ENCODE results near the gene SMPD4. TPM values are rescaled to one million over a fixed set of nuclear protein-coding genes. Genes with fewer than 3 reads are reported as not detected.
"Not testable (repeated sequence)": the region's sequence is repeated elsewhere in the genome, so short reads cannot be mapped to it uniquely, and the experiment has no call there.

The SMPD4 gene
- polyA plus RNA-seq, 1 donor from 2014 or later, result 40.6 TPM

DNA sequence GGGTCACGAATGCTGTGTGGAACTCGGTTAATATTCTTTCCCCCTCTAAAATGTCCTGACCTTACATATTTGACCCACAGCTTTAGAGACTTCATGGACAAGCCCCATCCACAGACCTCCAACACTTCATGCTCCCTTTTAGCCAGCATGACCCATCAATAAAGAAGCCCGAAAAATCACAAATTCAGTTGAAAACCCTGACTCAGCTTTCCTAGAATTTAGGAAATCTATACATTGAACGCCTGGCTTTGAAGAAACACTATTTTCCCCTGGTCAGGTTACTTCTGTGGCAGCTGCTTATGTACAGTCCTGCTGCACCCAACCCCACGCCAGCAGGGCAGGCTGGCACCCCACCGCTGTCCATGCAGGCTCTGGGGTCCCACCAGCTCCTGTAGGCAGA lies 9.9 kb upstream of the SMPD4 start:
- H3F3A ChIP-seq (ENCODE audit: insufficient read depth, low read length, poor library complexity, severe bottlenecking); H3K9me2 ChIP-seq (ENCODE audit: insufficient read depth, low read length); H3K36me3 ChIP-seq (ENCODE audit: insufficient read depth, low read length); H4K20me1 ChIP-seq (ENCODE audit: insufficient read depth); H3K9ac ChIP-seq (ENCODE audit: low read length); H2AFZ ChIP-seq (ENCODE audit: low read depth, low read length); H3K4me2 ChIP-seq (ENCODE audit: low read length); H3K27me3 ChIP-seq (ENCODE audit: insufficient read depth, low read depth, low read length); H3K79me2 ChIP-seq (replicated peaks; ENCODE audit: insufficient read depth, low read length); H3K27ac ChIP-seq (ENCODE audit: low read length); H3K9me3 ChIP-seq (ENCODE audit: low read length); H3K4me3 ChIP-seq (ENCODE audit: low read length): not testable (repeated sequence)

DNA sequence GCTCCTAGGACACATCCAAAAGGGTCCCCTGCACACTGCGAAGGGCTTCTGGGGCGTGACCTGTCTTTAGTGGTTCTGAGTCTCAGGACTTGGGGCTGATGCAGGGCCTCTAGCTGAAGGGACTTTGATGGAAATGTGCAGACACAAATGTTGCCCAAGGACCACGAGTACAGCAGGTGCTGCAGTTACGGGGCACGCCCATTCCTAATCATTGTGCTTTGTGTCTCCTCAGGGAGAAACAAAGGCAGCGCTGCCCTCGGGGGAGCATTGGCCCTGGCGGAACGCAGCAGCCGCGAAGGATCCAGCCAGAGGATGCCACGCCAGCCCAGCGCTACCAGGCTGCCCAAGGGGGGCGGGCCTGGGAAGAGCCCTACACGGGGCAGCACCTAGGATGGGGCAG lies 8.8 kb upstream of the SMPD4 start:
- H3K79me2 ChIP-seq (replicated peaks; ENCODE audit: insufficient read depth, low read length), result no peaks in the 10 kb centered on the region
- H3K9me2 ChIP-seq (ENCODE audit: insufficient read depth, low read length), result no peaks in the 10 kb centered on the region
- no peak overlapping the region for H3K9ac ChIP-seq (ENCODE audit: low read length)
- H4K20me1 ChIP-seq (ENCODE audit: insufficient read depth), result no peaks in the 10 kb centered on the region
- H3K4me3 ChIP-seq (ENCODE audit: low read length), result no peak overlapping the region
- no peaks in the 10 kb centered on the region for H3K9me3 ChIP-seq (ENCODE audit: low read length)
- TF ChIP-seq POLR2AphosphoS5 (IDR thresholded peaks at IDR 0.05) (no peak), MXI1 (conservative IDR thresholded peaks at IDR 0.05; ENCODE audit: poor library complexity, severe bottlenecking) (no peak), EP300 (conservative IDR thresholded peaks at IDR 0.05; ENCODE audit: poor library complexity, severe bottlenecking) (no peak), TAF1 (IDR thresholded peaks at IDR 0.05; ENCODE audit: low read depth) (no peak), EZH2 (IDR thresholded peaks at IDR 0.05; ENCODE audit: borderline replicate concordance, insufficient read depth, low read length, poor library complexity, severe bottlenecking) (no peak), SMC3 (conservative IDR thresholded peaks at IDR 0.05; ENCODE audit: poor library complexity) (no peak), RAD21 (conservative IDR thresholded peaks at IDR 0.05) (no peak)
- TF ChIP-seq, protein P1, sequence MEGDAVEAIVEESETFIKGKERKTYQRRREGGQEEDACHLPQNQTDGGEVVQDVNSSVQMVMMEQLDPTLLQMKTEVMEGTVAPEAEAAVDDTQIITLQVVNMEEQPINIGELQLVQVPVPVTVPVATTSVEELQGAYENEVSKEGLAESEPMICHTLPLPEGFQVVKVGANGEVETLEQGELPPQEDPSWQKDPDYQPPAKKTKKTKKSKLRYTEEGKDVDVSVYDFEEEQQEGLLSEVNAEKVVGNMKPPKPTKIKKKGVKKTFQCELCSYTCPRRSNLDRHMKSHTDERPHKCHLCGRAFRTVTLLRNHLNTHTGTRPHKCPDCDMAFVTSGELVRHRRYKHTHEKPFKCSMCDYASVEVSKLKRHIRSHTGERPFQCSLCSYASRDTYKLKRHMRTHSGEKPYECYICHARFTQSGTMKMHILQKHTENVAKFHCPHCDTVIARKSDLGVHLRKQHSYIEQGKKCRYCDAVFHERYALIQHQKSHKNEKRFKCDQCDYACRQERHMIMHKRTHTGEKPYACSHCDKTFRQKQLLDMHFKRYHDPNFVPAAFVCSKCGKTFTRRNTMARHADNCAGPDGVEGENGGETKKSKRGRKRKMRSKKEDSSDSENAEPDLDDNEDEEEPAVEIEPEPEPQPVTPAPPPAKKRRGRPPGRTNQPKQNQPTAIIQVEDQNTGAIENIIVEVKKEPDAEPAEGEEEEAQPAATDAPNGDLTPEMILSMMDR (IDR thresholded peaks at IDR 0.05; ENCODE audit: poor library complexity, severe bottlenecking), result no peak
- TF ChIP-seq, protein P2, sequence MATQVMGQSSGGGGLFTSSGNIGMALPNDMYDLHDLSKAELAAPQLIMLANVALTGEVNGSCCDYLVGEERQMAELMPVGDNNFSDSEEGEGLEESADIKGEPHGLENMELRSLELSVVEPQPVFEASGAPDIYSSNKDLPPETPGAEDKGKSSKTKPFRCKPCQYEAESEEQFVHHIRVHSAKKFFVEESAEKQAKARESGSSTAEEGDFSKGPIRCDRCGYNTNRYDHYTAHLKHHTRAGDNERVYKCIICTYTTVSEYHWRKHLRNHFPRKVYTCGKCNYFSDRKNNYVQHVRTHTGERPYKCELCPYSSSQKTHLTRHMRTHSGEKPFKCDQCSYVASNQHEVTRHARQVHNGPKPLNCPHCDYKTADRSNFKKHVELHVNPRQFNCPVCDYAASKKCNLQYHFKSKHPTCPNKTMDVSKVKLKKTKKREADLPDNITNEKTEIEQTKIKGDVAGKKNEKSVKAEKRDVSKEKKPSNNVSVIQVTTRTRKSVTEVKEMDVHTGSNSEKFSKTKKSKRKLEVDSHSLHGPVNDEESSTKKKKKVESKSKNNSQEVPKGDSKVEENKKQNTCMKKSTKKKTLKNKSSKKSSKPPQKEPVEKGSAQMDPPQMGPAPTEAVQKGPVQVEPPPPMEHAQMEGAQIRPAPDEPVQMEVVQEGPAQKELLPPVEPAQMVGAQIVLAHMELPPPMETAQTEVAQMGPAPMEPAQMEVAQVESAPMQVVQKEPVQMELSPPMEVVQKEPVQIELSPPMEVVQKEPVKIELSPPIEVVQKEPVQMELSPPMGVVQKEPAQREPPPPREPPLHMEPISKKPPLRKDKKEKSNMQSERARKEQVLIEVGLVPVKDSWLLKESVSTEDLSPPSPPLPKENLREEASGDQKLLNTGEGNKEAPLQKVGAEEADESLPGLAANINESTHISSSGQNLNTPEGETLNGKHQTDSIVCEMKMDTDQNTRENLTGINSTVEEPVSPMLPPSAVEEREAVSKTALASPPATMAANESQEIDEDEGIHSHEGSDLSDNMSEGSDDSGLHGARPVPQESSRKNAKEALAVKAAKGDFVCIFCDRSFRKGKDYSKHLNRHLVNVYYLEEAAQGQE (IDR thresholded peaks at IDR 0.05; ENCODE audit: borderline replicate concordance), result no peak
- no peaks in the 10 kb centered on the region for H3K36me3 ChIP-seq (ENCODE audit: insufficient read depth, low read length)
- no peaks in the 10 kb centered on the region for H3K27me3 ChIP-seq (ENCODE audit: insufficient read depth, low read depth, low read length)
- H3K4me2 ChIP-seq (ENCODE audit: low read length), result no peak overlapping the region
- no peaks in the 10 kb centered on the region for H3F3A ChIP-seq (ENCODE audit: insufficient read depth, low read length, poor library complexity, severe bottlenecking)
- no peak overlapping the region for H3K27ac ChIP-seq (ENCODE audit: low read length)
- H2AFZ ChIP-seq (ENCODE audit: low read depth, low read length), result no peak overlapping the region

DNA sequence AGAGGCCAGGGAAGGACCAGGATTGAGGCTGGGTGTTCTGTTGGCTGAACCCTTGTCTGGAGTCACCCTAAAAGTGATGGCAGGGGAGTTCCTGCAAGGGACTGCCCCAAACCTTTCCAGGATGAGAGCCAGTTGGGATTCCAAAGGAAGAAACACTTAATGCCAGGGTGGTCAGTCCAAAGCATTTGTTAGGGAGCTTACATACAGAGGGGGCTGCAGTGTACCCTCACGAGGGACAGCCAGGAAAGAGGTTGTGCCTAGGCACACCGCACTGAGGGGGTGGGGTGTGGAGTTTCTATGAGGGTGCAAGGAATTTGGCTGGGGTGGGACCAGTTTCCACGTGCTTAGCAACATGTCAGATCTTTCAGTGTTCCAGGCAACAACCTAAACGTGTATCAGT lies 7.6 kb upstream of the SMPD4 start:
- not testable (repeated sequence) for H3K9me3 ChIP-seq (ENCODE audit: low read length); H3K4me2 ChIP-seq (ENCODE audit: low read length); H3K79me2 ChIP-seq (replicated peaks; ENCODE audit: insufficient read depth, low read length); H3K36me3 ChIP-seq (ENCODE audit: insufficient read depth, low read length); H3K27ac ChIP-seq (ENCODE audit: low read length); H3K4me3 ChIP-seq (ENCODE audit: low read length); H3K27me3 ChIP-seq (ENCODE audit: insufficient read depth, low read depth, low read length); H2AFZ ChIP-seq (ENCODE audit: low read depth, low read length); H3K9me2 ChIP-seq (ENCODE audit: insufficient read depth, low read length); H4K20me1 ChIP-seq (ENCODE audit: insufficient read depth); H3K9ac ChIP-seq (ENCODE audit: low read length); H3F3A ChIP-seq (ENCODE audit: insufficient read depth, low read length, poor library complexity, severe bottlenecking)

DNA sequence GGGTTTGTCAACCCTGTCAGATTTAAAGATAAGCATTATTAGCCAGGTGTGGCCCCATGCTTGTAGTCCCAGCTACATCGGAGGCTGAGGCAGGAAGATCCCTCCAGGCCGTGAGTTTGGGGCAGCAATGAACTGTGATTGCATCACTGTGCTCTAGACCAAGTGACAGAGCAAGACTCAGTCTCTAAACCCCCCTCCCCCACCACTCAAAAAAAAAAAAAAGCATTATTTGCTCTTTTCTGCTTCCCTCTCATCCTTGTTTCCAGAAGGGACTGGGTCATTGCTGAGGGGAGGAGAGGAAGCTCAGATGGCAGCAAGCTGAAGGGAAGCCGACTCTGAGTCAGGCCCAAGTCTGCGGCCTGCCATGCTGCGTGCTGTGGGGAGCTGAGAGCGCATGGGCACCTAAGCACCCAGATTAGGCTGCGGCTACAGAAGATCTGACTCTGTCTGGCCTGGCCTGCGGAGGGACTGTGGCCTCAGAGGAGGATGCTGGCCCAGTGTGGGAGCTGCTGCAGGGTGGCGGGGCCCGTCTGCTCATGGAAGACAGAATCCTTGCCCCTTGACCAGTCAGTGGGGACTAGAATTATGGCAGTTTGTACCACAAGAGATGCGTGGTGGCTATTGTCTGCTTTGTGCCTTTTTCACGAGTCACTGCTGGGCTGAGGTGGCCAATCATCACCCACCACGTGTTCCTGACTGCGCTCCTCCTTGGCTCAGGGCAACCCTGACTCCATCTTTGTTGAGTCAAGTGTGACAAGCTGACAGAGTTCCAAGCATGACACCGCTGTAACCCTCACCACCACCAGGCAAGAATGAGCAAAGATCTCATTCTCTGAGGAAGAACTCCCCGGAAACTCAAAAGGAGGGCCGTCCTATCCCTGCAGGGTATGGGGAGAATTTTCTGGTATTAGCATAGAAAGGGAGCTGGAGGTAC lies 6.7 kb upstream of the SMPD4 start:
- H2AFZ ChIP-seq (ENCODE audit: low read depth, low read length); H3K27ac ChIP-seq (ENCODE audit: low read length); H3F3A ChIP-seq (ENCODE audit: insufficient read depth, low read length, poor library complexity, severe bottlenecking); H3K9ac ChIP-seq (ENCODE audit: low read length); H3K36me3 ChIP-seq (ENCODE audit: insufficient read depth, low read length); H3K9me3 ChIP-seq (ENCODE audit: low read length); H3K4me3 ChIP-seq (ENCODE audit: low read length); H3K79me2 ChIP-seq (replicated peaks; ENCODE audit: insufficient read depth, low read length); H3K27me3 ChIP-seq (ENCODE audit: insufficient read depth, low read depth, low read length); H4K20me1 ChIP-seq (ENCODE audit: insufficient read depth); H3K9me2 ChIP-seq (ENCODE audit: insufficient read depth, low read length); H3K4me2 ChIP-seq (ENCODE audit: low read length): not testable (repeated sequence)

All from neural cell (in vitro differentiated cells).